Activated CD4-positive, alpha-beta T cell treated with anti-CD3 and anti-CD28 coated beads, Interleukin-2, amount 50 U/mL, for 1 hour (primary cell): ENCODE data around the gene MRPS9.

Experiments
- DNase-seq: peaks from one replicate; pipeline ENCODE4 v3.0.0-alpha.2; 2020

Gene MRPS9

GRCh38 chr2:105037572-105038382 is at the start of gene MRPS9:
Gene MRPS9, plus strand, starts transcription at chr2:105038069. Its CDS starts 24 bp downstream, at chr2:105038093.
- peak; percentile 98 for DNase-seq

GRCh38 chr2:105005181-105005951 is 32.5 kb upstream of the MRPS9 start:
- no peak for DNase-seq

GRCh38 chr2:105007367-105007766 is 30.5 kb upstream of the MRPS9 start:
- no peak for DNase-seq

GRCh38 chr2:105032476-105032875 is 5.4 kb upstream of the MRPS9 start:
- no peak for DNase-seq

- DNase-seq, result no peak
These were observed 3.7 kb upstream of the MRPS9 start for GRCh38 chr2:105034170-105034569.

GRCh38 chr2:105038383-105039061 is 653 bp downstream of the MRPS9 start:
- DNase-seq, result no peak

- DNase-seq, result no peak
These were observed 1.7 kb downstream of the MRPS9 start for GRCh38 chr2:105039559-105039958.

- no peak for DNase-seq
These were observed 4.3 kb downstream of the MRPS9 start for GRCh38 chr2:105042189-105042588.

- DNase-seq, result no peak
These were observed 14.9 kb downstream of the MRPS9 start for GRCh38 chr2:105052773-105053172.

- DNase-seq, result no peak
These were observed 17.7 kb downstream of the MRPS9 start for GRCh38 chr2:105055613-105056012.

- DNase-seq, result no peak
These were observed 18.4 kb downstream of the MRPS9 start for GRCh38 chr2:105056245-105056644.

GRCh38 chr2:105057005-105057404 is 19.1 kb downstream of the MRPS9 start:
- DNase-seq, result no peak

- DNase-seq, result no peak
These were observed 23.7 kb downstream of the MRPS9 start for GRCh38 chr2:105061560-105061959.

- no peak for DNase-seq
These were observed 24.3 kb downstream of the MRPS9 start for GRCh38 chr2:105062158-105062557.

- no peak for DNase-seq
These were observed 30.5 kb downstream of the MRPS9 start for GRCh38 chr2:105068387-105068786.

- DNase-seq, result no peak
These were observed 31.0 kb downstream of the MRPS9 start for GRCh38 chr2:105068875-105069274.

- DNase-seq, result no peak
These were observed 32.4 kb downstream of the MRPS9 start for GRCh38 chr2:105070010-105070865.

GRCh38 chr2:105071379-105071778 is 33.5 kb downstream of the MRPS9 start:
- no peak for DNase-seq

- DNase-seq, result no peak
These were observed 34.2 kb downstream of the MRPS9 start for GRCh38 chr2:105072039-105072438.

- DNase-seq, result no peak
These were observed 35.7 kb downstream of the MRPS9 start for GRCh38 chr2:105073591-105073990.

- DNase-seq, result no peak
These were observed 38.3 kb downstream of the MRPS9 start for GRCh38 chr2:105076121-105076520.

GRCh38 chr2:105078906-105079495 is 41.1 kb downstream of the MRPS9 start:
- DNase-seq, result no peak
